ENCODE measurements around the gene PRPH2. TPM values are rescaled to one million over a fixed set of nuclear protein-coding genes. Genes with fewer than 3 reads are reported as not detected.
A peak's percentile ranks its signal among the peaks of the same experiment; 100 is the strongest.
"Not testable (repeated sequence)": the region's sequence is repeated elsewhere in the genome, so short reads cannot be mapped to it uniquely, and the experiment has no call there.

The PRPH2 gene
- total RNA-seq, 2 donors from 2014 or later, result 0.32 to 0.35 TPM

DNA sequence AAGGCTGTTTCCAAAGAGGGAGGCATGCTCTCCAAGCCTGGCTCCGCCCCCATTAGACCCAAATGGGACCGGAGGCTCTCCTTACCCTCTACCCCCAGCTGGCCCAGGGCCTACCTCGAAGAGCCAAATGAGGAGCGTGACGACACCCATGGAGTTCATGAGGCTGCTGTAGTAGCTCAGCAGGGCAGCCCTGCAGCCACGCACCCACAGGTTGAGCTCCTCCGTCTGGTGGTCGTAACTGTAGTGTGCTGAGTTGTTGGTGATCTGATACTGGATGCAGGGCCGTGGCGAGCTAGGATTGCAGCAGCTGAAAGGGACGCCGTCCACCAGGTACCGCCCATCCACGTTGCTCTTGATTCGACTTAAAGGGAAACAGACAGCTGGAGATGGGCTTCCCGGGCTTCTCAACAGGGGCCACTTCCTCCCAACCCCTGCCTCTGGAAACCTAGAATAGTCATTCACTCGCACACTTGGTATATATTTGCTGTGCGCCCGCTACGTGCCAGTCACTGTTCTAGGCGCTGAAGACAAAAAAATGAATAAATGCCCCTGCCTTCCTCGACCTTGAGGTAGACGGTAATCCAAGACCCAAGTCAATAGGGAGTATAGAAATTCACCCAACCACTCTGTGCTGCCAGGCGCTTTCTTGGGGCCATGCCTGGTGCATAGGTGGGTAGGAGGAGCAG, 18.0 kb downstream of the PRPH2 start:
- H3K27me3 ChIP-seq, result no peaks in the 10 kb centered on the region
- H3K36me3 ChIP-seq, result no peaks in the 10 kb centered on the region
- H3K4me3 ChIP-seq, result no peak overlapping the region
- no peak for DNase-seq
- H3K9me3 ChIP-seq, result no peaks in the 10 kb centered on the region
- TF ChIP-seq, protein P1, sequence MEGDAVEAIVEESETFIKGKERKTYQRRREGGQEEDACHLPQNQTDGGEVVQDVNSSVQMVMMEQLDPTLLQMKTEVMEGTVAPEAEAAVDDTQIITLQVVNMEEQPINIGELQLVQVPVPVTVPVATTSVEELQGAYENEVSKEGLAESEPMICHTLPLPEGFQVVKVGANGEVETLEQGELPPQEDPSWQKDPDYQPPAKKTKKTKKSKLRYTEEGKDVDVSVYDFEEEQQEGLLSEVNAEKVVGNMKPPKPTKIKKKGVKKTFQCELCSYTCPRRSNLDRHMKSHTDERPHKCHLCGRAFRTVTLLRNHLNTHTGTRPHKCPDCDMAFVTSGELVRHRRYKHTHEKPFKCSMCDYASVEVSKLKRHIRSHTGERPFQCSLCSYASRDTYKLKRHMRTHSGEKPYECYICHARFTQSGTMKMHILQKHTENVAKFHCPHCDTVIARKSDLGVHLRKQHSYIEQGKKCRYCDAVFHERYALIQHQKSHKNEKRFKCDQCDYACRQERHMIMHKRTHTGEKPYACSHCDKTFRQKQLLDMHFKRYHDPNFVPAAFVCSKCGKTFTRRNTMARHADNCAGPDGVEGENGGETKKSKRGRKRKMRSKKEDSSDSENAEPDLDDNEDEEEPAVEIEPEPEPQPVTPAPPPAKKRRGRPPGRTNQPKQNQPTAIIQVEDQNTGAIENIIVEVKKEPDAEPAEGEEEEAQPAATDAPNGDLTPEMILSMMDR (IDR thresholded peaks at IDR 0.05), result no peak
- intact Hi-C loops (cut with DNase I), result no loop called here
- no peaks in the 10 kb centered on the region for H3K4me1 ChIP-seq
- H3K27ac ChIP-seq, result no peak overlapping the region
- no peak overlapping the region for H3K9ac ChIP-seq (ENCODE audit: low read depth in 2 of 2, low read length in 2 of 2)

DNA sequence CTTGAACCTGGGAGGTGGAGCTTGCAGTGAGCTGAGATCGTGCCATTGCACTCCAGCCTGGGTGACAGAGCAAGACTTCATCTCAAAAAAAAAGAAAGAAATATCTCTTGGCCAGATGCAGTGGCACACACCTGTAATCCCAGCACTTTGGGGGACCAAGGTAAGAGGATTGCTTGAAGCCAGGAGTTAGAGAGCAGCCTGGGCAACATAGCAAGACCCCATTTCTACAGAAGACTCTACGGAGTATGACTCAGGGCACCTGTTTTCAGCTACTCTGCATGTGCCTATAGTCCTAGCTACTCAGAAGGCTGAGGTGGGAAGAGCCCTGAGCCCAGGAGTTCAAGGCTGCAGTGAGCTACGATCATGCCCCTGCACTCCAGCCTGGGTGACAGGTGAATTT, 19.6 kb downstream of the PRPH2 start:
- H3K4me1 ChIP-seq; H3K36me3 ChIP-seq; H3K27ac ChIP-seq; intact Hi-C loops (cut with DNase I); DNase-seq; H3K9ac ChIP-seq (ENCODE audit: low read depth in 2 of 2, low read length in 2 of 2); H3K4me3 ChIP-seq; H3K9me3 ChIP-seq; H3K27me3 ChIP-seq: not testable (repeated sequence)

DNA sequence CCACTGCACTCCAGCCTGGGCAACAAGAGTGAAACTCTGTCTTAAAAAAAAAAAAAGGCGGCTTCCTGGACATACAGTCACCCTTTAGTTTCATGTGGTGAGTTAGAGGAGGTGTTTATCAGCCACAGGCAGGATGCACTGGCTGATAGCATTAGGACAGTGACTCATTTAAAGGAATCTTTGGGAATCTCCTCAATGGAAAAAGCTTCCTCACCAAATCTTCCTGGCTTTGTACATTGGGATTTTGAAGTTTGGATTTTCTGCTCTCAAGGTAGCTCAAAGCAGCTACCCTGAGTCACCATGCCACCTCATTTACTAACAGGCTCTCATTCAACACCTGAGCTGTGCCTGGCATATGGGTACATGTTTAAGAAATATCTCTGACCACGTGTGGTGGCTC, 20.2 kb downstream of the PRPH2 start:
- DNase-seq, result no peak
- H3K36me3 ChIP-seq, result no peaks in the 10 kb centered on the region
- no peaks in the 10 kb centered on the region for H3K9me3 ChIP-seq
- no peak overlapping the region for H3K4me3 ChIP-seq
- no peak overlapping the region for H3K9ac ChIP-seq (ENCODE audit: low read depth in 2 of 2, low read length in 2 of 2)
- H3K27me3 ChIP-seq, result no peaks in the 10 kb centered on the region
- intact Hi-C loops (cut with DNase I), result no loop called here
- no peaks in the 10 kb centered on the region for H3K4me1 ChIP-seq
- TF ChIP-seq, protein P1 (IDR thresholded peaks at IDR 0.05), result no peak
- H3K27ac ChIP-seq, result no peak overlapping the region

DNA sequence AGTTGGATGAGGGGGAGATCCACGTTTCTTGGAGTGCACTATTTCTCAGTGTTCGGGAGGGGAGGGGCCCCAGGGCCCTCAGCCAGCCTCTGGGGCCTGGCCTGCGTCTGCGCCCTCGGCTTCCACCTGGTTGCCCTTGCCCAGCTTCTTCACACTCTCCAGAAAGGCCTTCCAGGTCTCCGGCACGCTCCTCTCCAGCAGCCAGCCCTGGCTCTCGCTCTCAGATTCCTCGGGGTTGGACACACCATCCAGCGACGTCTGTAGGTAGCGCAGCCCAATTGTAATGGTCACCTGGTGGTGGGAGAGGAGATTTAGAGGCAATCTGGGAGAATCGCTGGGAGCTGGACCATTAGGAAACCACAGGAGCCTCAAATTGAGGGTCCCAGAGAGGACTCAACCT, 24.2 kb downstream of the PRPH2 start:
- no peak for DNase-seq
- Histone ChIP-seq H3K36me3 (no peaks in the 10 kb centered on the region), H3K27ac (no peak overlapping the region), H3K4me3 (no peak overlapping the region), H3K4me1 (no peaks in the 10 kb centered on the region), H3K27me3 (no peaks in the 10 kb centered on the region), H3K9me3 (no peaks in the 10 kb centered on the region), H3K9ac (ENCODE audit: low read depth in 2 of 2, low read length in 2 of 2) (no peak overlapping the region)
- TF ChIP-seq, protein P1 (IDR thresholded peaks at IDR 0.05), result no peak
- intact Hi-C loops (cut with DNase I), result no loop called here

DNA sequence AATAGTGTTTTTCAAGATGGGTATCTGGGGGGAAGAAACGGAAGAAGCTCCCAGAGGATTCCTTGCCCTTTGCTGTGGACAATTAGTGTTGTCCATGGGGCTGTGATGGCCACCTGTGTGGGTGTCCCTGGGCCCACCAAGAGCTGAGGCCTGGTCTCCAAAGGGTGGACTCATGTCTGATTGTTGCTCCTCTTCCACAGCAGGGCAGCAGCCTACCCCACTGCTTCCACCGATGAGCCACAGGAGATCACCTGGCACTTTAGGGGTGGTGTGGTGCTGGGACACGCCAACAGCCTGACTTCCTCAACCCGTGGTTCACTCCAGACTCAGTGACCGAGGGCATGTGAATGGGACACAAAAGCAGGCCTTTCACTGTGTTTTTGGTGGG, 25.1 kb downstream of the PRPH2 start:
- H3K27me3 ChIP-seq, result no peaks in the 10 kb centered on the region
- DNase-seq, result no peak
- H3K9ac ChIP-seq (ENCODE audit: low read depth in 2 of 2, low read length in 2 of 2), result no peak overlapping the region
- H3K9me3 ChIP-seq, result no peaks in the 10 kb centered on the region
- H3K4me3 ChIP-seq, result no peak overlapping the region
- no peaks in the 10 kb centered on the region for H3K36me3 ChIP-seq
- TF ChIP-seq, protein P1 (IDR thresholded peaks at IDR 0.05), result no peak
- no peaks in the 10 kb centered on the region for H3K4me1 ChIP-seq
- intact Hi-C loops (cut with DNase I), result no loop called here
- no peak overlapping the region for H3K27ac ChIP-seq

DNA sequence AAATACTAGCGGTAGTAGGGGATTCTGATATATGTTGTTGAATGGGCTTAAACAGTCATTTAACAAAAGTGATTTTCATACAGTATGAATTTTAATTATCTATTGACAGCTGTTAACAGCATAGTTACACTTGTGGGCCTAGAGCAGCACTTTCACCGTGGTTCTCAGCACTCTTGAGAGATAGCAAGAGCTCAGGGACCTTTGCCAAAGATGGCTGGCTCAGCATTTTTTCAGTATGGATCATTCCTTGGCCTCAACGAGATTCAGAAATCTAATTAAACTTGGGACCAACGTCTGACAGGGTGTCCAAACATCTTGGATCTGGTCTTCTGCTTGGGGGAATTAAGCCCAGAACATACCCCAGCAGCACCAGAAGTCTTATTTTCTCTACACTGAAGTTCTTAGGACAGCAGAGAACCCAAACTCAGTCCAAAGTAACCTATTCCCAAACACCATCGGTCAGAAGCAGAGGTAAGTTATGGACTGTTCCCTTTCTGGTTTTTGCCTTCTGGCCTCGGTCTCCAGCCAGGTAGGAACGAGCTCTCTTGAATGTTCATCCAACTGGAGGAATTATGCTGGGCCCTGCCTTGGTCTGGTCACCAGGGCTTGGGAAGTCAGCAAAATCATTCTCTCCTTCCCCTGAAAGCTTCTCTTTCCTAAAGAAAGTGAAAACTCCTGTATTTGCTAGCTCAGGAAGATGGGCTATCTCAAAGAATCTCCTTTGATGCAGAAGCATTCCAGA, 25.7 kb downstream of the PRPH2 start:
- H3K27me3 ChIP-seq, result no peaks in the 10 kb centered on the region
- peak; percentile 22 for DNase-seq
- intact Hi-C loops (cut with DNase I), result no loop called here
- H3K9ac ChIP-seq (ENCODE audit: low read depth in 2 of 2, low read length in 2 of 2), result no peak overlapping the region
- no peaks in the 10 kb centered on the region for H3K4me1 ChIP-seq
- TF ChIP-seq, protein P1 (IDR thresholded peaks at IDR 0.05), result no peak
- no peak overlapping the region for H3K4me3 ChIP-seq
- H3K9me3 ChIP-seq, result no peaks in the 10 kb centered on the region
- no peaks in the 10 kb centered on the region for H3K36me3 ChIP-seq
- H3K27ac ChIP-seq, result no peak overlapping the region
